PFSK-1 (cell line): ENCODE data around the gene RBMS3.

Experiments used
- FOXP2 ChIP-seq: optimal IDR thresholded peaks from 2 replicates; pipeline ENCODE3; 2011; ENCODE audit warnings: borderline replicate concordance, control low read depth, inconsistent platforms; ENCODE audit not compliant: insufficient read depth; ENCODE audit errors: extremely low read length, extremely low read depth
- POLR2AphosphoS5 ChIP-seq: IDR thresholded peaks from 2 replicates; pipeline ENCODE4 v1.6.1; 2012; ENCODE audit warnings: low read depth, mild to moderate bottlenecking, control low read depth, low read length, moderate library complexity
- REST ChIP-seq, 2 experiments: IDR thresholded peaks; 2 replicates each; pipeline versions ENCODE4 v1.6.1 to v1.8.0; 2011 to 2012; ENCODE audit warnings: low read depth in 2 of 2, low read length in 2 of 2, control low read depth in 1 of 2, inconsistent platforms in 1 of 2, mild to moderate bottlenecking in 1 of 2, moderate library complexity in 1 of 2; ENCODE audit not compliant: insufficient read depth in 1 of 2
- SIN3A ChIP-seq: IDR thresholded peaks from 2 replicates; pipeline ENCODE4 v1.6.1; 2012; ENCODE audit warnings: mild to moderate bottlenecking, low read length, moderate library complexity, borderline replicate concordance; ENCODE audit not compliant: insufficient read depth
- TAF1 ChIP-seq: IDR thresholded peaks from 2 replicates; pipeline ENCODE4 v1.6.1; 2012; ENCODE audit warnings: low read length, control low read depth, borderline replicate concordance; ENCODE audit not compliant: insufficient read depth

The RBMS3 gene

GRCh38 chr3:29514170-29514569 is 233.3 kb downstream of the RBMS3 start:
- TF ChIP-seq REST (IDR thresholded peaks at IDR 0.05; ENCODE audit: insufficient read depth in 1 of 2, low read depth in 2 of 2, low read length in 2 of 2) (no peak), TAF1 (no peak), FOXP2 (no peak), POLR2AphosphoS5 (no peak), SIN3A (no peak)

DNA sequence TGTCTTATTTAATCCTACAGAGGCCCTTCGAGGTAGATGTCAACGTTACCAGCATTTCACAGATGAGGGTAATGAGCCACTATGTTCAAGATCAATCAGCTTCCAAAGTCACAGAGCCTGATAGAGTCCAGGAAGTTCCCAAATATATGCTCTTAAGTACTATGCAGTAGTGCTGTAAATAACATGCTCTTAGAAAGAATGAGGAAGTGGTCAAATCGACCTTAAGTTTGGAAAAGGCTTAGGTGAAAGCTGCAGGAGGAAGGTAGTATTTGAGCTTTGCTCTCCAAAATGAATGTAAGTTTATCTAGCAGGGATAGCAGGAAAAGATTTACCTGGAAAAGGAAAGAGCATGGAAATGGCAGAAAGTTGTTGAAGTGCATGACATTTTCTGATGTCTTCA is 234.0 kb downstream of the RBMS3 start:
- TF ChIP-seq POLR2AphosphoS5 (no peak), REST (IDR thresholded peaks at IDR 0.05; ENCODE audit: insufficient read depth in 1 of 2, low read depth in 2 of 2, low read length in 2 of 2) (no peak), TAF1 (no peak), FOXP2 (no peak), SIN3A (no peak)

DNA sequence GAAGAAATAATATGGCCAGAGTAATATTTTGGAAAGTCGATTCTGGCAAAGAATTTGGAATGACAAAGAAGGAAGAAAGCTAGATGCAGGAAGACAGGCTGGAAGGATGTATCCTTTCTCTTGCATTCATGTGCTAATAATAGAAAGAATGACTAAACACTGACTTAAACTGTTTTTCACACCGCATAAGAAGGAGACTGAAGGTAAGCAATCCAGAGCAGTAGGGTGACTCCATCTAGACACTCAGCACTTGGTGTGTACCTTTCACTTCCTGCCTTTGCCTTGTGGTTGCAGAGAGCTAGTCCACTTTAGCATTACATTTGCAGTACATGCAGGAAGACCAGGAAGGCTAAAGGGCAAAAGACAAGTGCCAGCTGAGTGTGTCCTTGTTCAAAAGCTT is 234.6 kb downstream of the RBMS3 start:
- TF ChIP-seq SIN3A, result no peak
- TF ChIP-seq POLR2AphosphoS5, result no peak
- no peak for TF ChIP-seq REST (IDR thresholded peaks at IDR 0.05; ENCODE audit: insufficient read depth in 1 of 2, low read depth in 2 of 2, low read length in 2 of 2)
- no peak for TF ChIP-seq TAF1
- TF ChIP-seq FOXP2, result no peak

DNA sequence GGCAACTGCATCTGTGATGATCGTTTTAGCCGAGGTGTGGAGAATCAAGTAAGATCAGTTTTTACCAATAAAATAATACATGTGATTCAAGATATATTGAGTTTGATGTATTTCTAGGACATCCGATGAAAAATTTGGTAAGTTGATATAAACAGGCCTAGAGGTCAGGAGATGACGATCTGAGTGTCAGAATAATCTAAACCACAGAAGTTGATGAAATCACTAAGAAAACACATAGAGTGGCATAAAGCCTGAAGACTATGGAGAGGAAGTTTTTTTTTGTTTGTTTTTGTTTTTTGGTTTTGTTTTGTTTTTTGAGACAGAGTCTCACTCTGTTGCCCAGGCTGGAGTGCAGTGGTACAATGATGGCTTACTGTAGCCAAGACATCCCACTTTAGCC is 235.3 kb downstream of the RBMS3 start:
- no peak for TF ChIP-seq POLR2AphosphoS5

GRCh38 chr3:29520764-29521163 is 239.9 kb downstream of the RBMS3 start:
- TF ChIP-seq SIN3A (no peak), FOXP2 (no peak), REST (IDR thresholded peaks at IDR 0.05; ENCODE audit: insufficient read depth in 1 of 2, low read depth in 2 of 2, low read length in 2 of 2) (no peak), TAF1 (no peak)

DNA sequence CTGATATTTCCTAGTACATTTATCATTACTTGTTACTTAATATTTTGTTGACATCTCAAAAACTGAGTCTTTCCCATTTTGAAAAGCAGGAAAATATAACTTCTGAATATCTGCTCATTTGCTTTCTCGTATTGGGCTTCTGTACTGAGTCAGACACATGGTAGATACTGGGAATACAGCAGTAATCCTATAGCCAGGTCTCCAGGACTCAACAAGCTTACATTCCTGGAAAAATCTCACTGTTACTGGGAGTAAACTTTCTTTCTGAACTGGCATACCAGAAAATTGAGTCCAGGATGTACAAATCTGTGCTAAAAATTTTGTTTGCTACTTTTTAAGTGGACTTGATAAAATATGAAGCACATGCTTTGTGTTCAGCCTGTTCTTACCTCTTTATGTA is 240.4 kb downstream of the RBMS3 start:
- no peak for TF ChIP-seq POLR2AphosphoS5
- no peak for TF ChIP-seq REST (IDR thresholded peaks at IDR 0.05; ENCODE audit: insufficient read depth in 1 of 2, low read depth in 2 of 2, low read length in 2 of 2)
- no peak for TF ChIP-seq SIN3A
- TF ChIP-seq FOXP2, result no peak
- no peak for TF ChIP-seq TAF1
